ENCODE measurements around the gene MDGA2. TPM values are rescaled to one million over a fixed set of nuclear protein-coding genes. Genes with fewer than 3 reads are reported as not detected.
A peak's percentile ranks its signal among the peaks of the same experiment; 100 is the strongest.
"Not testable (repeated sequence)": the region's sequence is repeated elsewhere in the genome, so short reads cannot be mapped to it uniquely, and the experiment has no call there.

MDGA2 gene
- 0.09 TPM for polyA plus RNA-seq (2013, experiment 1 of 2; ENCODE audit: insufficient read length)
- polyA plus RNA-seq (2013, experiment 2 of 2; ENCODE audit: insufficient read length) = 0.04 TPM

DNA sequence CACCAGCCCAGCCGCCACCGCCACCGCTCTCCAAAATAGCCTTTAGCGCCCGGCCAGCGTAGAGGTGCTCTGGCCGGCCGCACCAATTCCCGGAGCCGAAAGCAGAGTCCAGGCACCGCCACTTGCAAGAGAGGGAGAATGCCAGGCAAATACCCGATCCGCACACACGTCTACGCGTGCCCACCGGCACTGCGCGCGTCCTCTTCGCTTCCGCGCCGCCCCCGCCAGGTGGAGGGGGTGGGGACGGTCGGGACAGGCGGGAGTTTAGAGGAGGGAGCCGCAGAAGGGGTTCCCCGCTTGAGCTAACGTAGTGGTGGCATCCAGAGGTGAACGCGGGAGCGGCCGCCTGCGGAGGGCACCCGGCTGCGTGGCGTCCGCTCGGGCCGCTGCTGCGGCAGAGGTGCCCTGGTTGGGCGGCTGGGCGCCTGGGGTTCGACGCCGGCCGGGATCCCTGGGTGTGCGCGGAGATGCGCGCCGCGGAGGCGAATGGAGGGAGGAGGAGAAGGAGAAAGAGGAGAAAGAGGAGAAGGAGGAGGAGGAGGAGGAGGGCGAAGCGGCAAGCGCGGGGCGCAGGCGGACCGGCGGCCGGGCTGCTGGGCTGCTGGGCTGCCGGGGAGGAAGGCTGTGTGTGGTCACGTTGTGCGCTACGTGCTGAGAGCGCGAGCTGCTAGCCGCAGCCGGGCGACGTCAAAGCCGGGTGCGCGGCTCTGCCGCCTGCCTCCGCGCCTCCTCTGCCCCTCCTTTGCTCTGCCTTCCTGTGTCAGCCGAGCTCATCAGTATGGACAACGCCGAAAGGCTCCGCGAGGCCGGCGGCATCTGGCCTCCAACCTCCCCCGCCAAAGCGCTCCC is at the start of gene MDGA2:
Gene MDGA2, minus strand, starts transcription at position 140 of the 849 bp plus-strand sequence.
- DNase-seq = no peak

DNA sequence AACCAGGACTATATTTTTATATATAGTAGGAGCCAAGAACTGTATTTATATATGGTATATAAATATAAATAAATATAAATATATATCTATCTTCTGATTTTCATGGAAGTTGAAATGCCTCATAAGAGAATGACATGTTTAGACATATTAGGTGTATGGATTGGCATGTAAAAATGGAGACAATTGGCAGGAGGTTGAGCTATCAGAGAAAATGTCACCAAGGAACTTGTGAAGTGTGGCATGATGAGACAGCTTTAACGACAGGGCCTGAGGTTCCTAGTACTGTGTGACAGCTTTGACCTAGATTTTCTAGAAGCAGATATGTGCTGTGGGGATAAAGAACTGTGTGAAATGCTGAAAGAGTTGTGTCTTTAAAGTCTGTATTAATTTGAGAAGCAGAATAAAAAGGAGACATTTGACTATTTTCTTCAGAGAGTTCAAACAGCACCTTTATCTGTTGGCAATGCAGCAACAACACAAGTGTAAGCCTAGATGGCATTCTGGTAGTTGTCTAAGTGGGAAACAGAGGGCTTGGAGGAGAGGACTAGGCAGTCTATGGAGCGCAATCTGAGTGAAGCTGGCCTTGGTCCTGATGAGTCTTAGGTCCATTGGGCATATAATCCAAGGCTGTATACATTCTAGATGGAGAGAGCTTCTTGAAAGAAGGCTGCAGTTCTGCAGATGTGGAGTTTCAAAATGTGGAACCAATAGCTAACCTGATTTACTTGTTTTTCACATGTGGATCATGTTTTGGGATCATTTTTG is 47.7 kb upstream of the MDGA2 start:
- DNase-seq = no peak

DNA sequence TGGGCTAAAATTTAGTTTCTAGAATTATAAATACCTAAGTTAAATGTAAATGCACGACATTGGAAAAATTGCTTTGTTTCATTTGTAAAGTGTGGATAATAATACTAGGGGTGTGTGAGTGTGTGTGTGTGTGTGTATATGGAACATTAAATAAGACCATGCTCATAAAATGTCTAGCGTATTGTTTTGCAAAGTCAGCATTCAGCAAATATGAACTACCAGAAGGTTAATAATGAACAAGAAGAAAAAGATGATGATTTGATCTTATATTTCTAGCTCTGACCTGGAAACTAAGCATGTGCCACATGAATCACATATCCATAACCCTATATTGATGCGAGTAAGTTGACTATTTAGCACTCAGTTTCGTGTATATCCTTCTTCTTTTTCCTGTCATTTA is 44.9 kb upstream of the MDGA2 start:
- DNase-seq = no peak

DNA sequence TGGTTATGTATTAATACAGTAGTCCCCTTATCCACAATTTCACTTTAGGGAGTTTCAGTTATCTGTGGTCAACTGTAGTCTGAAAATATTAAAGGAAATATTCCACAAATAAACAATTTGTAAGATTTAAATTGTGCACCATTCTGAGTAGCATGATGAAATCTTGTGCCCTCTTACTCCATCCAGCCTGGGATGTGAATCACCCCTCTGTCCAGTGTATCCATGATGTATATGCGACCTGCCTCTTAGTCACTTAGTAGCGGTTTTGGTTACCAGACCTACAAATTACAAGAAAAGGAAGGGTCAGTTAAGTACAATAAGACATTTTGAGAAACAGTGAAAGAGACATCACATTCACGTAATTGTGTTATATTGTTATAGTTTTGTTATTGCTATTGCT is 39.9 kb upstream of the MDGA2 start:
- peak; percentile 15 for DNase-seq

DNA sequence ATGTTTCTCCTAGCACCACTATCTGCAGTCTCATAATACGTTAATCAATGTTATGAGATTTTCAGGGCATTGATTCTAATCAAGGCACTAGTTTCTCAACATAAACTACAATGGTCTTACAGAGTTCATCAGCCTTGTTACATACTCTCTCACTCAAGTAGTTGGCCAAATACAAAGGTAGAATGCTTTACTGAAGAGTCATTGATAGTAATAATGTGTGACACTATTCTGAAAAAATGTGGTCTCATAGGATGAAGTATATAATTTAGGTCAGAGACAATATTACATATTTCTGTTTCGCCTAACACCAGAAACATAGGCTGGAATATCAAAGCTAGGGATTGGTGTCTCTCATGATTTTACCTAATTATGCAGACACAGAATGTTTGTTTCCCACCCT is 35.2 kb upstream of the MDGA2 start:
- peak; percentile 1 for DNase-seq

DNA sequence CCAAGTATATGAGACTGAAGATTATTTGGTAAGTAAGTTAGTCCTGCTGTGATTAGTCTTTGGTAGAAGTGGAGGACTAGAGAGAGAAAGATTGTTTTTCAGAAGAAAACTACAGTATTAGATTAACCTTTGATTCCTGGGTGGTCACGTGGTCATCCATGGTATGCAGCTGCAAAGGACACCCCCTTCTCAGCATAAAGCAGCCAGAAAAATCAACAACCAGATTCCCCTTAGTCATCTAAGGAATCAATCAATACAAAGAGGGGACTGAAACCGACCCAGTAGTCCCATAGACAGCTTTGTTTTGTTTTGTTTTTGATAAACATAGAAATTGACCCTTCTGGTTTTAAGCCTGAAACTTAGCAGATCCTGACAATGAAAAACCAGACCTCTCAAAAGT is 30.3 kb upstream of the MDGA2 start:
- DNase-seq = no peak

DNA sequence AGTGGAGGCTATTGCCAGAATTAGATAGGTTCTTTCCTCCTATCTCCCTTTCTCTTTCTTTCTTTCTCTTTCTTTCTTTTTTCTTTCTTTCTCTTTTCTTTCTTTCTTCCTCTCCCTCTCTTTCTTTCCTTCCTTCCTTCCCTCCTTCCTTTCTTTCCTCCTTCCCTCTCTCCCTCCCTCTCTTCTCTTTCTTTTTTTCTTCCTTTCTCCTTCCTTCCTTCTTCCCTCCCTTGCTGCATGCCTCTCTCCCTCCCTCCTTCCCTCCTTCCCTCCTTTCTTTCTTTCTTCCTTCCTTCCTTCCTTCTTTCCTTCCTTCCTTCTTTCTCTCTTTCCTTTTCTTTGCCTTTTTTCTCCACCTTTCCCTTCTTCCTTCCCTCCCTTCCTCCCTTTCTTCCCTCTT is 16.4 kb upstream of the MDGA2 start:
- DNase-seq = no peak

DNA sequence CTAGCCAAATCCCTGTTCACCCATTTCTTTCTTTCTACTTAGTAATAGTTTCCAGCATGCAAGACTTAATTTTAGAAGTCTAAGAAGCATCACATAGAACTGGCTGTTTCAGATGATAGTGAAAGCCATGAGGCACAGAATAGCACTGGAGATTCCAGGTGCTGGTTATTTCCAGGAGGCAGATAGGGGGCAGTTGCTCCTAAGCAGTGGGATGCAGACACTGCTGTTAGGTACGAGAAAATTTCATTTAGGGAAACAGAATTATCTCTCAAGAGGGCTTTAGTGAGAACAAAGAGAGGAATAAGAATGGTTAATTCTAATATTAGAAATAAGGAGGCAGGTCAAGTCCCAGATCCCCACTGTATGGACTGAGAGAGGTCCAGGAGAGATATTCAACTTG is 3.6 kb upstream of the MDGA2 start:
- no peak for DNase-seq

DNA sequence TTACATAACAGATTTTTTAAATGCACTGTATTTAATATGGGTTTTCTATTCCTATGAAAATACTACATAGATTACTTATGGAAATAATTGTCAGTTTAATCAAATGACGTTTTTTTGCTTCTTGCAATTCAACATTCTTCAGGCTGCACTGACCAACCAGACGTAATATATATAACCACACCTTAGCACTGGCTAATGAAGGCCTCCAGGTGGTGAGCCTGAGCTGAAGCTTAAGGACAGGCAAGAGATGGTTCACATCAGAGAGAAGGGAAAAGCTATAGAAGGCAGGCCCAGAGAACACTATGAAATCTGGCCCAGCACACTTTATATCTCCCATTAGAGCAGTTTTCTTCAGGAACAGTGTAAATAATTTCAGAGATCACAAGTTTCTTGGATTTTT is 2.8 kb upstream of the MDGA2 start:
- DNase-seq = no peak

DNA sequence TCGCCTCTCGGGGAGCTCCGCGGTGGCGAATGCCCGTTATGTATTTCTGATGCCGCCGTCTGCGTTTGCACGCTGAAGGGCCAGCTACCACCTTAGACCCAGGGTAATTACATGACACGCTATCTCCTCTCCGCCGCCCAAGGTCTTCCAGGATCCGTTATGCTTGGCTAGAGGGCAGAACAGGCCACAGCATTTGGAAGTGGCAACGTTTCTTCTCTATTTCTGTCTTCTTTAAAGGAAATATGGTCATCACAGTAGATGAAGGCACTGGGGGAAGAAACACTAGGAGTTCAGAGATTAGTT is 861 bp upstream of the MDGA2 start:
- DNase-seq = no peak

DNA sequence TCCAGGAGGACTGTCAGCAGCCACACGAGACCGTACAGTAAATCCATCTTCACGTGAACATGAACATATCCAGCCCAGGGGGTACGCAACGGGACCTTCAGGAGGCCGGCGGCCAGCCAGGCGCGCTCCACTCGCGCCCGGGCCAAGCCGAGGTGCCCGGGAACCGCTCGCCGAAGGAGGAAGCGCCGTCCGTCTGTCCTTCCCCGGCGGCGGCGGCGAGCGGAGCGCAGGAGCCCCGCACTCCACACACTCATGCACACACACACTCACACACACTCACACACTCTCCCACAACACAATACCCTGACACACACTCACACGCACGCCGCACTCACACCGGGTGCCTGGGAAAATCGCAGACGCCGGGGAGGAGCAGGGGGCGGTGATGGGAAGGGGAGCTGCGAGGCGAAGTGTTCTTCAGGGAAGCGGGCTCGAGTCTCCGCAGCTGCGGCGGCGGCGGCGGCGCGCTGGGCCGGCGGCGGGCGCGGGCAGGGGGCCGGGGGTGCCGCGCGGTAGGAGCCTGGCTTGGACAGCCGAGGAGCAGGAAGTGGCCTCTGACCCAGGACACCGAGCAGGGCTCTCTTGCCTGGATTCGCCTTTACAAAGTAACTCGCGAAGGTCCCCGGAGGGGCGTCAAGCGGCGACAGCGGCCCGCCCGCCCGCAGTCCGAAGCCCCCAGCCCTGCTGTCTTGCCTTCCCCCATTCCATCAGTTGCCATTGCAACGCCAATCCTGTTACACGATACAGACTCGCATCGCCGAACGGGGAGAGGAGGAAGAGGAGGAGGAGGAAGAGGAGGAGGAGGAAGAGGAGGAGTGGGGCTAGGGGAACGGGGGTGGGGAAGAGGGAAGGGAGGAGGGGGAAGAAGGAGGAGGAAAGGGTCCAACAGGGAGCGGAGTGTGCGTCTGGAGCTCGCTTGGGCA is 601 bp downstream of the MDGA2 start:
- no peak for DNase-seq

DNA sequence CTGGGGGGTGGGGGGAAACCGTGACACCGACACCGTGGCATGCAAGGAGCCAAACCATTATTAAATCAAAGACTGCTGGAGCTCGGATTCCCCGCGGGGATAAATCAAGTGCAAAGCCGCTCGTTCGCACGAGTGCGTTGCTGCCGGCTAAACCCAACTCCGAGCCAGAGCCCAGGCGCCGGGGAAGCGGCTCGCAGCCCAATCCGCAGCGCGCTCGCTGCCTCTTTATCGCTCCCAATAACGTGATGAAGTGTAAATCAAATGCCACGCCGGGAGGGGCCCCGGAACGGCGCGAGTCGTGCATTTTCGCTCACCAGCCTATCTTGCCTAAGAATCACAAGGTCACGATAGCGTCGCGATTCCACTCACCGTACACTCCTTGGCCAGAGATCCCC is 1.3 kb downstream of the MDGA2 start:
- DNase-seq = no peak

DNA sequence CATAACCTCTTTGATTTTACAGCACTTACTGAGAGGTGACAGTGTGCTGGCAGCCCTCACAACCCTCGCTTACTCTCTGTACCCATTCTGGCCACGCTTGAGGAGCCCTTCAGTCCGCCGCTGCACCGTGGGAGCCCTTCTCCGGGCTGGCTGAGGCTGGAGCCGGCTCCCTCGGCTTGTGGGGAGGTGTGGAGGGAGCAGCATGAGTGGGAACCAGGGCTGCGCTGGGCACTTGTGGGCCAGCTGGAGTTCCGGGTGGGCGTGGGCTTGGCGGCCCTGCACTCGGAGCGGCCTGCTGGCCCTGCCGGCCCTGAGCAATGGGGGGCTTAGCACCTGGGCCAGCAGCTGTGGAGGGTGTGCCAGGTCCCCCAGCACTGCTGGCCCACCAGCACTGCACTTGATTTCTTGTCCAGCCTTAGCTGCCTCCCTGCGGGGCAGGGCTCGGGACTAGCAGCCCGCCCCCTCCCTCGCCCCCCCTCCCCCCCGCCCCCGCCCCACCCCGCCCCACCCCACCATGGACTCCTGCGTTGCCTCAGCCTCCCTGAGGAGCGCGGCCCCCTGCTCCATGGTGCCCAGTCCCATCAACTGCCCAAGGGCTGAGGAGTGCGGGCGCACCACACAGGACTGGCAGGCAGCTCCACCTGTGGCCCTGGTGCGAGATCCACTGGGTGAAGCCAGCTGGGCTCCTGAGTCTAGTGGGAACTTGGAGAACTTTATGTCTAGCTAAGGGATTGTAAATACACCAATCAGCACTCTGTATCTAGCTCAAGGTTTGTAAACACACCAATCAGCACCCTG is 9.9 kb downstream of the MDGA2 start:
- DNase-seq = no peak

DNA sequence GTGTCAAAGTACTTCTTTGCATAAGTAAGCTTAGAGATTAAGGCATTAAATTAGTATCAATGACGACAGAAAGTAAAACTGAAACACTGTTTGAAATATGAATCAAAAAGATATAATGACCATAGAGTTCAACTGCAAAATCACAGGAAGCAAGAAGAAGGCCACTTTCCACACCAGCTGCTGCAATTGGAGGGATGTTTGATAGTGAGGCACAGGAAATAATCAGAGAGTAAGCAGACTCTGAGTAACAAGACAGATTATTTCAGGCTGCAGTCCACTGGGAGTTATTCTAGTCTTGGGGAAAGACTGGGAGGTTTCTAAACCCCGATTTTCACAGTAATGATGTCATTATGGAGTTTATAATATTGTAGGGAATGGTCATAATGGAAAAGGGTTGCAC is 12.9 kb downstream of the MDGA2 start:
- DNase-seq = no peak

DNA sequence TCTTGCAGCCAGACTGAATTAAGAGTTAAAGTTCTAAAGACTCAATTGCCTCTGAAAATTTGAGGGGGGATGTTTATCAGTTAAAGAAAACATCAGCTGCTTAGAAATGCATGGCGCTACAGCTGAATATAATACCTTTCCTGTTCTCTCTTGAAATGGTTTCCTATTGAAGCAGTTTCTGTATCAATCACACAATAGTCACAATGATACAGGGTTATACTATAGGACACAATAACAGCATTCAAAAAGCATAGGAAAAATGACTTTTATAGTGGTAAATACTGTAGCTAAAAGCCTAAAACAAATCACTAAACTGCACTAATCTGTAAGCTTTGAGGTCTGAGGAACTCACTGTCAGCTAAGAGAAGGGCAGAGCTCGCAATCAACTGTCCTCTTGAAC is 15.2 kb downstream of the MDGA2 start:
- DNase-seq = no peak

DNA sequence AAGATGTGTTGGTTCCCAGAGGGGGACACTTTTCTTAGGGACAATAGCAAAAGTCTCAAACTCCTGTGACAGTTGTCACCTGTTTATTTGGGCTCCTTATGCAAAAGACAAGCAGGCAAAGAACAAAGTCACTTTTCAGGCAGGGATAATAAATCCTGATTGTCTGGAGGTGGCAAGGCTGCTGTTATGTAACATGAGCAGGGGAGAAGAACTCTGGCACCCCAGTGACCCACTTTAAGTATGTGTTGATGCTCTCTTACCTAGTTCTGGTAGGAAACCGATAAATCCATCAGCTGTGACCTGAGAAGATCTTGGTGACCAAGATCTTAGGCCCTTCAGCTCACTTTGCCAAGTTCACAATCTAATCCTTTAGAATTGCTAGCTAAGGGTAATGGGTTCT is 17.4 kb downstream of the MDGA2 start:
- DNase-seq = no peak

DNA sequence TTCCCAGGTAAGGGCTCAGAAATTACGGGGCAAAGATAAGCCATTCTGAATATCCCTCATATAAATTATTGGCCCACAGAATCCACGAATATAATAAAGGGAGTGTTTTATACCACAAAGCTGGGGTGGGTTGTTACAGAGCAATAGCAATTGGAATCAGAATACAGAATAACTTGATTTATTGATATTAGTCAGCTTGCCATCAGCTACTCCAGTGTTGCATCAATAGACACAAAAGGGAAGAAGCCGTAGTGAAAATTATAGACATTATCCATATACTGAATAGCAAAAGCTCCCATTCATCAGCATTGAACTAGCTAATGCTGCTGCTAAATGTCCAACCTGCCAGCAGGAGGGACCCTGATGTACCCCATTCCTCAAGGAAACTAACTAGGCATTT is 18.3 kb downstream of the MDGA2 start:
- DNase-seq = no peak

DNA sequence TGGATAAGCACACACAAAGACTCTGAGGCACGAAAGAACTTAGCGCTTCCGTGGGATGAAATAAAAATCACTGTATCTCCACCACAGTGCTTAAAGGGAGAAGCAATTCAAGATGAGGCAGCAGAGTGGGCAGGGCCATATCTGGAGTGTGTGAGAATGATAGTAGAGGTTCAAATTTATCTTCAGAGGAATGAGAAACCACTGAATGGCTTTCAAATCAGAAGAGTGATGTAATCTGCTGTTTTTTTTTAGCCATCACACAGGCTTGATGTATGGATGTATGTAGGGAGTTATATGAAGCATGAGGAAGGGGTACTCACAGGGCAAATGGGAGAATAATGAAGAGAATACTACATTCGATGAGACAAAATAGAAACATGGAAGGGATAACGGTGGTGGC is 24.1 kb downstream of the MDGA2 start:
- no peak for DNase-seq

DNA sequence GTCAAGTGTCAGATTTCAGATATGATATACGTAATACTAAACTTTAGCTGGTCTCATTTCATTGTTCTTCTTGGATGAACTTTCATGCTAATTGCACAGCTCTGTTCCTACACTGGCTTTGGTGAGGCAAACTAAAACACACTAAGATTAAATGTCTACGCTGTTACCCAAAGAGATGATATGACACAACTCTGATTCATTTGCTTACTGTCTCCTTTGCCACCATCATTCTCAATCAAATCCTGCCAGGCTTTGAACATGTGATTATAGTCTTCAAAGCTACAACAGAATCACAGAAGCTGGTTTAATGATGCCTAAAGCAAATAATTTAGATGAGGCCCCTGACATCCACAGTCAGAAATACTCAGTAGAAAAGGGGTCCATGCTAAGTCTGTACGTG is 37.7 kb downstream of the MDGA2 start:
- DNase-seq = no peak

DNA sequence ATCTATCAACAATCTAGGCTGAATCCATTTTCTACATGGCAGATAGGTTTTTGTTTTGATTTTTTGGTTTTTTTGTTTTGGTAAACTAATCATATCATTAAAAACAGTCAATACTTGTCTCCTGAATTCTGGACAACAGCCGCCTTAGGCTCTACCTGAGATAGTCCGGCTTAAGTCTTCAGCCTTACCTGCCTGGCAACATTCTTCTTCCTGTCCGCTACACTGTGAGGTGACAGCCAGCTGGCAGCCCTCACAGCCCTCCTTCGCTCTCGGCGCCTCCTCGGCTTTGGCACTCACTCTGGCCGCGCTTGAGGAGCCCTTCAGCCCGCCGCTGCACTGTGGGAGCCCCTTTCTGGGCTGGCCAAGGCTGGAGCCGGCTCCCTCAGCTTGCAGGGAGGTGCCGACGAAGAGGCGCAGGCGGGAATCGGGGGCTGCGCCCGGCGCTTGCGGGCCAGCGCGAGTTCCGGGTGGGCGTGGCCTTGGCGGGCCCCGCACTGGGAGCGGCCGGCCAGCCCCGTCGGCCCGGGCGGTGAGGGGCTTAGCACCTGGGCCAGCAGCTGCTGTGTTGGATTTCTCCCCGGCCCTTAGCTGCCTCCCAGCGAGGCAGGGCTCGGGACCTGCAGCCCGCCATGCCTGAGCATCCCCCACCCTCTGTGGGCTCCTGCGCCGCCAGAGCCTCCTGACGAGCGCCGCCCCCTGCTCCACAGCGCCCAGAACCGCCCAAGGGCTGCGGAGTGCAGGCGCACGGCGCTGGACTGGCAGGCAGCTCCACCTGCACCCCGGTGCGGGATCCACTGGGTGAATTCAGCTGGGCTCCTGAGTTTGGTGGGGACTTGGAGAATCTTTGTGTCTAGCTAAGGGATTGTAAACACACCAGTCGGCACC is 49.0 kb downstream of the MDGA2 start:
- no peak for DNase-seq

DNA sequence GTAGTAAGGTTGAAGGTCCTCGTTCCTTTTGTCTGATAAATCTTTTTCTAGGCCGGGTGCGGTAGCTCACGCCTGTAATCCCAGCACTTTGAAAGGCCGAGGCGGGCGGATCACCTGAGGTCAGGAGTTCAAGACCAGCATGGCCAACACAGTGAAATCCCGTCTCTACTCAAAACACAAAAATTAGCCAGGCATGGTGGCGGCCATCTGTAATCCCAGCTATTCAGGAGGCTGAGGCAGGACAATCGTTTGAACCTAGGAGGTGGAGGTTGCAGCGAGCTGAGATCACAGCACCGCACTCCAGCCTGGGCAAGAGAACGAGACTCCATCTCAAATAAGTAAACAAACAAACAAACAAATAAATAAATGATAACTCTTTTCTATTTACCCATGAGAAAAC is 51.3 kb downstream of the MDGA2 start:
- not testable (repeated sequence) for DNase-seq
